HG02970 (cell line): ENCODE results near the gene FTCDNL1.

Source experiments
- ATAC-seq: cut with Tn5 transposase; IDR thresholded peaks from one replicate; pipeline ENCODE4 v1.9.1; 2021; ENCODE audit warnings: mild to moderate bottlenecking, moderate library complexity, moderate number of reproducible peaks; ENCODE audit not compliant: unreplicated experiment, low FRiP score

Gene FTCDNL1

GRCh38 chr2:199842631-199843395, 8.2 kb downstream of the FTCDNL1 start:
- no peak for ATAC-seq

- no peak for ATAC-seq
Observed at GRCh38 chr2:199841409-199841808, 9.6 kb downstream of the FTCDNL1 start.

GRCh38 chr2:199838399-199838798, 12.6 kb downstream of the FTCDNL1 start:
- ATAC-seq, result no peak

GRCh38 chr2:199836943-199837342, 14.0 kb downstream of the FTCDNL1 start:
- ATAC-seq, result no peak

GRCh38 chr2:199833525-199833924, 17.5 kb downstream of the FTCDNL1 start:
- ATAC-seq, result no peak

- no peak for ATAC-seq
Observed at GRCh38 chr2:199830531-199830930, 20.5 kb downstream of the FTCDNL1 start.

GRCh38 chr2:199829628-199830027, 21.4 kb downstream of the FTCDNL1 start:
- ATAC-seq, result no peak

- ATAC-seq, result no peak
Observed at GRCh38 chr2:199819746-199820145, 31.2 kb downstream of the FTCDNL1 start.

GRCh38 chr2:199818754-199819153, 32.2 kb downstream of the FTCDNL1 start:
- ATAC-seq, result no peak

GRCh38 chr2:199818026-199818425, 33.0 kb downstream of the FTCDNL1 start:
- no peak for ATAC-seq

GRCh38 chr2:199814817-199815211, 36.2 kb downstream of the FTCDNL1 start:
- no peak for ATAC-seq

GRCh38 chr2:199814101-199814816, 36.7 kb downstream of the FTCDNL1 start:
- ATAC-seq, result no peak

GRCh38 chr2:199812493-199812892, 38.5 kb downstream of the FTCDNL1 start:
- ATAC-seq, result no peak

- no peak for ATAC-seq
Observed at GRCh38 chr2:199811346-199811745, 39.6 kb downstream of the FTCDNL1 start.

- no peak for ATAC-seq
Observed at GRCh38 chr2:199810422-199811171, 40.4 kb downstream of the FTCDNL1 start.

GRCh38 chr2:199807966-199808365, 43.0 kb downstream of the FTCDNL1 start:
- ATAC-seq, result no peak

- ATAC-seq, result no peak
Observed at GRCh38 chr2:199806179-199806578, 44.8 kb downstream of the FTCDNL1 start.

- no peak for ATAC-seq
Observed at GRCh38 chr2:199804831-199805230, 46.2 kb downstream of the FTCDNL1 start.

- ATAC-seq, result no peak
Observed at GRCh38 chr2:199798831-199799580, 52.0 kb downstream of the FTCDNL1 start.
